SK-N-SH (cell line): ENCODE data around the gene IL15RA. TPM values are rescaled to one million over a fixed set of nuclear protein-coding genes. Genes with fewer than 3 reads are reported as not detected.

ENCODE experiments used
- CTCF ChIA-PET: fragments of 300-600, 350-600 bp; formaldehyde crosslinking; extraction: SDS; loops from one replicate; lab custom pipeline; 2021; lab: Yijun Ruan, JAX
- POLR2A ChIA-PET: fragments of 350-600 bp; sonication (Branson Sonifier 250); formaldehyde crosslinking; extraction: SDS; loops from one replicate; lab custom pipeline; 2020; ENCODE audit warnings: antibody characterized with exemption, inconsistent platforms; lab: Yijun Ruan, JAX
- DNase-seq: peaks from one replicate; pipeline ENCODE4 v3.0.0; 2012
- H2AFZ ChIP-seq: fragments of 200-600 bp; sonication (generic); 2 replicates; pipeline ENCODE4 v1.8.1; 2016; ENCODE audit warnings: antibody characterized with exemption, mild to moderate bottlenecking, low read depth
- H3F3A ChIP-seq: fragments of 200-600 bp; sonication (generic); replicated peaks from 2 replicates; pipeline ENCODE3; 2016; ENCODE audit warnings: antibody characterized with exemption, mild to moderate bottlenecking; ENCODE audit not compliant: insufficient read depth
- H3K27ac ChIP-seq, 2 experiments: fragments of 200-500 bp in 1 of 2; fragments of 200-600 bp in 1 of 2; sonication (Bioruptor generic) in 1 of 2; sonication (generic), shearing (Covaris generic) in 1 of 2; 2 replicates each; pipeline versions ENCODE4 v1.5.1 to v1.6.1; 2014 to 2016; ENCODE audit warnings: low read depth in 2 of 2, inconsistent platforms in 1 of 2, low read length in 1 of 2, mild to moderate bottlenecking in 1 of 2, mixed read lengths in 1 of 2
- H3K27me3 ChIP-seq: fragments of 200-600 bp; sonication (generic), shearing (Covaris generic); 2 replicates; pipeline ENCODE4 v1.6.1; 2016; ENCODE audit warnings: mixed run types; ENCODE audit not compliant: insufficient read depth
- H3K36me3 ChIP-seq, 2 experiments: fragments of 200-500 bp in 1 of 2; fragments of 200-600 bp in 1 of 2; sonication (Bioruptor generic) in 1 of 2; sonication (generic) in 1 of 2; replicated peaks in 1 of 2; 2 replicates each; pipeline versions ENCODE3 to v1.5.1; 2014 to 2016; ENCODE audit warnings: low read length in 1 of 2, mild to moderate bottlenecking in 1 of 2; ENCODE audit not compliant: insufficient read depth in 2 of 2, control insufficient read depth in 1 of 2
- H3K4me1 ChIP-seq, 2 experiments: fragments of 200-500 bp in 1 of 2; fragments of 200-600 bp in 1 of 2; sonication (Bioruptor generic) in 1 of 2; sonication (generic), shearing (Covaris generic) in 1 of 2; 2 replicates each; pipeline versions ENCODE4 v1.5.1 to v1.6.1; 2014 to 2016; ENCODE audit warnings: low read depth in 1 of 2, low read length in 1 of 2, mixed run types in 1 of 2; ENCODE audit not compliant: insufficient read depth in 2 of 2, control insufficient read depth in 1 of 2
- H3K4me2 ChIP-seq: fragments of 200-600 bp; sonication (generic), shearing (Covaris generic); 2 replicates; pipeline ENCODE4 v1.6.1; 2017; ENCODE audit warnings: mixed run types
- H3K4me3 ChIP-seq, 2 experiments: fragments of 200-500 bp in 1 of 2; fragments of 200-600 bp in 1 of 2; sonication (Bioruptor generic) in 1 of 2; sonication (generic), shearing (Covaris generic) in 1 of 2; 2 replicates each; pipeline versions ENCODE4 v1.5.1 to v1.8.1; 2014 to 2016; ENCODE audit warnings: low read depth in 2 of 2, inconsistent platforms in 1 of 2, low read length in 1 of 2, mild to moderate bottlenecking in 1 of 2, mixed read lengths in 1 of 2, moderate library complexity in 1 of 2
- H3K79me2 ChIP-seq: fragments of 200-600 bp; sonication (generic); 2 replicates; pipeline ENCODE4 v1.8.1; 2017; ENCODE audit warnings: mild to moderate bottlenecking; ENCODE audit not compliant: insufficient read depth
- H3K9ac ChIP-seq: fragments of 200-600 bp; sonication (generic); 2 replicates; pipeline ENCODE4 v1.6.1; 2017; ENCODE audit warnings: mixed run types
- H3K9me2 ChIP-seq: fragments of 200-600 bp; sonication (generic); 2 replicates; pipeline ENCODE4 v1.6.1; 2017; ENCODE audit warnings: mixed run types
- H3K9me3 ChIP-seq: fragments of 200-600 bp; sonication (generic); 2 replicates; pipeline ENCODE4 v1.6.1; 2017; ENCODE audit warnings: mixed run types, mild to moderate bottlenecking, moderate library complexity
- H4K20me1 ChIP-seq: fragments of 200-600 bp; sonication (generic); 2 replicates; pipeline ENCODE4 v1.6.1; 2017; ENCODE audit warnings: mild to moderate bottlenecking, mixed run types; ENCODE audit not compliant: insufficient read depth
- EP300 ChIP-seq, 2 experiments: IDR thresholded peaks; 2 replicates each; pipeline versions ENCODE4 v1.4.0 to v1.6.1; 2012; ENCODE audit warnings: borderline replicate concordance in 1 of 2, low read depth in 1 of 2, low read length in 1 of 2
- EZH2phosphoT487 ChIP-seq: fragments of 200-600 bp; sonication (generic); IDR thresholded peaks from 2 replicates; pipeline ENCODE4 v1.6.1; 2017; ENCODE audit warnings: low read depth, mixed run types, mild to moderate bottlenecking, antibody characterized with exemption, moderate library complexity, borderline replicate concordance
- FOSL2 ChIP-seq: IDR thresholded peaks from 2 replicates; pipeline ENCODE4 v1.4.0; 2012; ENCODE audit warnings: low read depth, mild to moderate bottlenecking, moderate library complexity, borderline replicate concordance
- JUND ChIP-seq: IDR thresholded peaks from 2 replicates; pipeline ENCODE4 v1.4.0; 2012
- MEF2A ChIP-seq: IDR thresholded peaks from 2 replicates; pipeline ENCODE4 v1.4.0; 2012; ENCODE audit warnings: low read depth, borderline replicate concordance
- PBX3 ChIP-seq: IDR thresholded peaks from 2 replicates; pipeline ENCODE4; 2012
- REST ChIP-seq: IDR thresholded peaks from 2 replicates; pipeline ENCODE4 v1.6.1; 2012; ENCODE audit warnings: mild to moderate bottlenecking, low read depth, low read length, moderate library complexity
- RFX5 ChIP-seq: IDR thresholded peaks from 2 replicates; pipeline ENCODE4 v1.6.1; 2012; ENCODE audit warnings: mild to moderate bottlenecking, improper control_type of control experiment, low read length
- SIN3A ChIP-seq: IDR thresholded peaks from 2 replicates; pipeline ENCODE4 v1.6.1; 2012; ENCODE audit warnings: low read depth, mild to moderate bottlenecking, low read length, moderate library complexity, borderline replicate concordance
- TEAD4 ChIP-seq: IDR thresholded peaks from 2 replicates; pipeline ENCODE4 v1.4.0; 2012; ENCODE audit warnings: mild to moderate bottlenecking, borderline replicate concordance; ENCODE audit not compliant: insufficient read depth
- USF2 ChIP-seq: fragments of 150-350 bp; IDR thresholded peaks from 2 replicates; pipeline ENCODE4 v1.6.1; 2017; ENCODE audit warnings: antibody characterized with exemption, low read length, low read depth, borderline replicate concordance
- WGBS: methylation state at CpG from one replicate; pipeline ENCODE4 v1.1.6; 2017; ENCODE audit warnings: low lambda C conversion rate; 5-methylcytosine and 5-hydroxymethylcytosine counted together
- polyA plus RNA-seq, 3 experiments: library from polyadenylated mRNA; depleted of rRNA; stranded (reverse); fragments of >200 nt; gene quantifications; 2 replicates each; pipeline ENCODE4 v1.2.3, GENCODE V29; 2012
- TF ChIP-seq, protein P1 (sequence below): IDR thresholded peaks from 2 replicates; pipeline ENCODE4 v1.4.0; 2012; ENCODE audit warnings: low read depth, borderline replicate concordance

Gene IL15RA
- polyA plus RNA-seq, 1 of the 3 experiments (the other 2 are of a cell fraction) = 2.1 TPM

GRCh38 chr10:5959142-5959541 is 18.2 kb downstream of the IL15RA start (continued):
- no peak for TF ChIP-seq REST
- no peak for TF ChIP-seq TEAD4
- TF ChIP-seq EP300 (IDR thresholded peaks at IDR 0.05; ENCODE audit: borderline replicate concordance in 1 of 2, low read depth in 1 of 2, low read length in 1 of 2) = no peak
- TF ChIP-seq USF2 = no peak
- no peak for TF ChIP-seq FOSL2
- no peak for TF ChIP-seq MEF2A
- no peak for TF ChIP-seq SIN3A
- TF ChIP-seq EZH2phosphoT487 = no peak
- no peak for TF ChIP-seq JUND

DNA sequence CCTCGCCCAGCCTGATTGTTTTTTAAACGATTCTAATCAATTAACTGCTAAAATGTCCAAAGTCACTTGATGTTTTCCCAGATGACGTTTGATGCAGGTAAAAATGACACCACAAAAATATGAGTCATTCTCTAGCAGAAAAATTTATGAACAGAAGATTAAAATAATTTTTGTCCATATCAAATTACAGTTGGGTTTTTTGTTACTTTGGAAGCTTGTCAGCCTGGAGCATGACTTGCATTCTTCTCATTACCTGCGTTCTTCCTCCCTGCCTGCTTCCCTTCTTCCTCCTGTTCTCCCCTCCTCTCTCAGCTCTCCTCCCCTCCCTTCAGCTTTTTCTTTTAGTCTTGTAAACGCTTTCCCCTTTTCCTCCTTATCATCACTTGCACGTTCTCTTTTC is 18.7 kb downstream of the IL15RA start:
- Histone ChIP-seq H3K36me3 (no peaks in the 10 kb centered on the region), H3K4me2 (no peak overlapping the region), H3K9me2 (no peaks in the 10 kb centered on the region), H3K4me3 (no peak overlapping the region), H3K9me3 (no peaks in the 10 kb centered on the region), H2AFZ (no peak overlapping the region), H3F3A (peaks cover 9% of the 10 kb centered on the region), H4K20me1 (no peaks in the 10 kb centered on the region), H3K27me3 (no peaks in the 10 kb centered on the region), H3K4me1 (no peaks in the 10 kb centered on the region), H3K79me2 (no peaks in the 10 kb centered on the region), H3K27ac (no peak overlapping the region), H3K9ac (no peak overlapping the region)
- ChIA-PET POLR2A (no interaction called here), CTCF (no interaction called here)
- no peak for DNase-seq
- TF ChIP-seq, protein P1, sequence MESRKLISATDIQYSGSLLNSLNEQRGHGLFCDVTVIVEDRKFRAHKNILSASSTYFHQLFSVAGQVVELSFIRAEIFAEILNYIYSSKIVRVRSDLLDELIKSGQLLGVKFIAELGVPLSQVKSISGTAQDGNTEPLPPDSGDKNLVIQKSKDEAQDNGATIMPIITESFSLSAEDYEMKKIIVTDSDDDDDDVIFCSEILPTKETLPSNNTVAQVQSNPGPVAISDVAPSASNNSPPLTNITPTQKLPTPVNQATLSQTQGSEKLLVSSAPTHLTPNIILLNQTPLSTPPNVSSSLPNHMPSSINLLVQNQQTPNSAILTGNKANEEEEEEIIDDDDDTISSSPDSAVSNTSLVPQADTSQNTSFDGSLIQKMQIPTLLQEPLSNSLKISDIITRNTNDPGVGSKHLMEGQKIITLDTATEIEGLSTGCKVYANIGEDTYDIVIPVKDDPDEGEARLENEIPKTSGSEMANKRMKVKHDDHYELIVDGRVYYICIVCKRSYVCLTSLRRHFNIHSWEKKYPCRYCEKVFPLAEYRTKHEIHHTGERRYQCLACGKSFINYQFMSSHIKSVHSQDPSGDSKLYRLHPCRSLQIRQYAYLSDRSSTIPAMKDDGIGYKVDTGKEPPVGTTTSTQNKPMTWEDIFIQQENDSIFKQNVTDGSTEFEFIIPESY = no peak
- TF ChIP-seq RFX5 (no peak), PBX3 (peak; percentile 31; the same call in 1 of the 2 replicates), FOSL2 (0 out of 2 replicates have a peak, but pooled peaks have one; percentile 27)
- WGBS = 55% methylated on average over 6 of the region's 6 CpGs
